NT2/D1 (cell line): ENCODE results near the gene HNRNPC.

Source experiments
- SUZ12 ChIP-seq: IDR thresholded peaks from 2 replicates; pipeline ENCODE4 v1.6.1; 2011; ENCODE audit not compliant: insufficient read length, insufficient read depth; ENCODE audit errors: extremely low read depth
- YY1 ChIP-seq: IDR thresholded peaks from 2 replicates; pipeline ENCODE4 v1.6.1; 2011; ENCODE audit not compliant: insufficient read length, insufficient read depth

GRCh38 chr14:21211509-21211908, 57.7 kb downstream of the HNRNPC start:
- no peak for TF ChIP-seq YY1
- no peak for TF ChIP-seq SUZ12
